C4-2B (cell line): Measurements from ENCODE around the gene ACADVL.

ENCODE experiments used
- ZFX ChIP-seq: fragments of 450-650 bp; IDR thresholded peaks from 2 replicates; pipeline ENCODE4 v1.6.1; 2017
- TF ChIP-seq, protein P1 (sequence below): fragments of 450-650 bp; conservative IDR thresholded peaks from 2 replicates; pipeline ENCODE4 v1.5.1; 2017; ENCODE audit warnings: mild to moderate bottlenecking

DNA sequence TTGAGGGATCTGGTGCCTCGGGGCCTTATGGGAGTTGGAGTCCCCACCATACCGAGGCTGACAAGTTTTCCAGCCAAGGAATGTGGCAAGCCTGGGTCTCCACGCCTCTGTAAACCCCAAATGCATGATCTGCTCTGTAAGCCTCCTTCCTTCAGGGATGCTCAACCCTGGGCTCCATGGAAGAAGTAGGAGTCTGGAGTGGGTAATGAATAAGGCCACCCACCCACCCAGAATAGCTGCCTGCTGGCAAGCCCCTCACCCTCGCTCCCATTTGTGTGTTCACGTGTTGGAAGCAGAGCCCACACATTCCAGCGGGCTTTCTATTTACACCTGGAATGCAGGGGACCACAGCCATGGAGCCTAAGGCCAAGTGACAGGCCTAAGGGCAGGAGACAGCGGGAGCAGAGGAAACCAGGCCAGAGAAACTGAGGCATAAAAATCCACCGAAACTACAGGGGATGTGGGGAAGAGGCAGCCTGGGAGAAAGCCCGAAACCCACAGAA is 4.6 kb upstream of the ACADVL start:
- TF ChIP-seq, protein P1, sequence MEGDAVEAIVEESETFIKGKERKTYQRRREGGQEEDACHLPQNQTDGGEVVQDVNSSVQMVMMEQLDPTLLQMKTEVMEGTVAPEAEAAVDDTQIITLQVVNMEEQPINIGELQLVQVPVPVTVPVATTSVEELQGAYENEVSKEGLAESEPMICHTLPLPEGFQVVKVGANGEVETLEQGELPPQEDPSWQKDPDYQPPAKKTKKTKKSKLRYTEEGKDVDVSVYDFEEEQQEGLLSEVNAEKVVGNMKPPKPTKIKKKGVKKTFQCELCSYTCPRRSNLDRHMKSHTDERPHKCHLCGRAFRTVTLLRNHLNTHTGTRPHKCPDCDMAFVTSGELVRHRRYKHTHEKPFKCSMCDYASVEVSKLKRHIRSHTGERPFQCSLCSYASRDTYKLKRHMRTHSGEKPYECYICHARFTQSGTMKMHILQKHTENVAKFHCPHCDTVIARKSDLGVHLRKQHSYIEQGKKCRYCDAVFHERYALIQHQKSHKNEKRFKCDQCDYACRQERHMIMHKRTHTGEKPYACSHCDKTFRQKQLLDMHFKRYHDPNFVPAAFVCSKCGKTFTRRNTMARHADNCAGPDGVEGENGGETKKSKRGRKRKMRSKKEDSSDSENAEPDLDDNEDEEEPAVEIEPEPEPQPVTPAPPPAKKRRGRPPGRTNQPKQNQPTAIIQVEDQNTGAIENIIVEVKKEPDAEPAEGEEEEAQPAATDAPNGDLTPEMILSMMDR: peak; percentile 20; the same call in 1 of the 2 replicates
- no peak for TF ChIP-seq ZFX
